Thyroid gland (tissue), 4 donors: Measurements from ENCODE around the gene SGPP2. TPM values are rescaled to one million over a fixed set of nuclear protein-coding genes. Genes with fewer than 3 reads are reported as not detected.

Source experiments
- DNase-seq, 2 donors: peaks; one replicate each; pipeline ENCODE4 v3.0.0-alpha.2; 2019
- H3K27ac ChIP-seq, 3 donors: fragments of 200-600 bp; sonication (generic); 1 replicate in 2 of 3; 2 replicates in 1 of 3; pipeline ENCODE4 v1.5.1; 2016 to 2019; ENCODE audit warnings: mild to moderate bottlenecking in 1 of 3, moderate library complexity in 1 of 3
- H3K27me3 ChIP-seq: fragments of 200-600 bp; sonication (generic); one replicate; pipeline ENCODE4 v1.5.1; 2019
- H3K36me3 ChIP-seq, 2 donors: fragments of 200-600 bp; sonication (generic); one replicate each; pipeline ENCODE4 v1.5.1; 2016 to 2019
- H3K4me1 ChIP-seq, 2 donors: fragments of 200-600 bp; sonication (generic); one replicate each; pipeline ENCODE4 v1.5.1; 2017 to 2019
- H3K4me3 ChIP-seq, 3 donors: fragments of 200-600 bp; sonication (generic); replicated peaks in 1 of 3; 1 replicate in 2 of 3; 2 replicates in 1 of 3; pipeline ENCODE4 v1.5.1; 2016; ENCODE audit warnings: mild to moderate bottlenecking in 1 of 3
- H3K9me3 ChIP-seq: fragments of 200-600 bp; sonication (generic); one replicate; pipeline ENCODE4 v1.5.1; 2017
- POLR2A ChIP-seq, 2 donors: fragments of 450-650 bp; IDR thresholded peaks; one replicate each; pipeline ENCODE4 v1.6.1; 2017; ENCODE audit warnings: antibody characterized with exemption in 2 of 2, mild to moderate bottlenecking in 2 of 2, moderate library complexity in 1 of 2
- WGBS, 2 donors: methylation state at CpG; one replicate each; pipeline ENCODE4 v1.1.5; 2017; 5-methylcytosine and 5-hydroxymethylcytosine counted together
- intact Hi-C: fragments of 100-400 bp; cut with DNase I; formaldehyde crosslinking; loops from one replicate; pipeline ENCODE4 v1.15.1; 2023
- small RNA-seq: library from RNA; depleted of rRNA; stranded (forward); fragments of <200 nt; gene quantifications from one replicate; pipeline ENCODE3, GENCODE V24; 2016
- total RNA-seq, 4 donors: library from RNA; depleted of rRNA; stranded (reverse); fragments of >200 nt; gene quantifications; one replicate each; pipeline ENCODE4 v1.2.3, GENCODE V29; 2016

SGPP2 gene
- total RNA-seq, 4 donors from 2014 or later, result 33.7 to 53.7 (median 46.6) TPM

DNA sequence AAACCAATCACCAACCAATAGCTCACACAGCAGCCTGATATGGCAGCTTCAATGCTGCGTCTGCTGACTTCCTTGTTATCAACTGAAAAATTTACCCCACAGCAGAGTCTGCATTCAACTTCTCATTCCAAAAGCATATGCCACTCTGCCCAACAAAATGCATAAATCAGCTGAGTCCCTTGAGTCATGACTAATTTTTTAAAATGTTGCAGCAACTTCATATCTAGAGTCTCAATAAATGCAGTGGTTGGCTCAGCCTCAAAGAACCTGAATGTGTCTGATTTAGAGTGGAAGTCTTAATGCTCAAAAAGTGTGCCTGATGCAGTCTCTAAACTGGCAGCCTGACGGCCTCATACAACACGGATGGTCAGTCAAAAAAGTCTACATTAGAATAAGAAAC lies 185.0 kb downstream of the SGPP2 start:
- Histone ChIP-seq H3K27ac (no peak overlapping the region), H3K4me3 (no peak overlapping the region), H3K36me3 (peaks cover 0 to 9% of the 10 kb centered on the region in 2 donors), H3K27me3 (no peaks in the 10 kb centered on the region), H3K9me3 (no peaks in the 10 kb centered on the region), H3K4me1 (no peaks in the 10 kb centered on the region)
- no peak for DNase-seq
- WGBS, 2 donors, result 63 to 69% methylated on average over 3 of the region's 3 CpGs
- TF ChIP-seq POLR2A (IDR thresholded peaks at IDR 0.05), result no peak
- intact Hi-C loops, result no loop called here

Small RNA genes within 50 kb of the gene (small RNA-seq; reads per million reads assigned to genes)
- gene RF00019 (not detected), gene RNU6-619P (not detected)

Other genes with a start within 250 kb of the SGPP2 start
- gene PAX3, start 125.5 kb upstream of the SGPP2 start, total RNA-seq, result not detected
- 10 to 100 TPM; 12.9 to 16.0 (median 13.8) TPM for gene FARSB, start 231.5 kb downstream of the SGPP2 start, total RNA-seq
- gene MOGAT1, start 247.1 kb downstream of the SGPP2 start, total RNA-seq, result not detected